ENCODE results near the gene USH2A.

USH2A gene

DNA sequence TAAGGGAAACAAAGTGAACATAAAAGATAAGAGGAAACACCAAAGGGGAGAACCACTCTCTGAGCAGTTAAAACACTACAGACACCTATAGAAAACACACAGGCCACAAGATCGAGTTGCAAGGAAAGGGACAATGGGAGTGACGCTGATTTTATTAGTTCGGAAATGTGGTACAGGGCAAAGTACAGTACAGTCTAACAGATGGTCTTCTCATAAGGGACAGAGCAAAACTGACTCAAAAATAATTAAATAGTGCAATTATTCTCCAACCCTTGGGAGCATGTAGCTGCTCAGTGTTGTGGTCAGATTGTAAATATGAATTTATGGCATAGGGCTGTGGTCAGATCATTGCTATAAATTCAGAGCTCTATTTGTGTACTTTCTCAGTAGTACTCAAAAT, 352.0 kb downstream of the USH2A start:
- Histone ChIP-seq H3K9me3 (no peaks in the 10 kb centered on the region), H3K27ac (no peak overlapping the region), H3K36me3 (no peaks in the 10 kb centered on the region), H3K4me3 (no peak overlapping the region), H3K4me1 (peaks cover 0 to 9% (median 2%) of the 10 kb centered on the region in 4 donors), H3K27me3 (no peaks in the 10 kb centered on the region)
- TF ChIP-seq, protein P1, sequence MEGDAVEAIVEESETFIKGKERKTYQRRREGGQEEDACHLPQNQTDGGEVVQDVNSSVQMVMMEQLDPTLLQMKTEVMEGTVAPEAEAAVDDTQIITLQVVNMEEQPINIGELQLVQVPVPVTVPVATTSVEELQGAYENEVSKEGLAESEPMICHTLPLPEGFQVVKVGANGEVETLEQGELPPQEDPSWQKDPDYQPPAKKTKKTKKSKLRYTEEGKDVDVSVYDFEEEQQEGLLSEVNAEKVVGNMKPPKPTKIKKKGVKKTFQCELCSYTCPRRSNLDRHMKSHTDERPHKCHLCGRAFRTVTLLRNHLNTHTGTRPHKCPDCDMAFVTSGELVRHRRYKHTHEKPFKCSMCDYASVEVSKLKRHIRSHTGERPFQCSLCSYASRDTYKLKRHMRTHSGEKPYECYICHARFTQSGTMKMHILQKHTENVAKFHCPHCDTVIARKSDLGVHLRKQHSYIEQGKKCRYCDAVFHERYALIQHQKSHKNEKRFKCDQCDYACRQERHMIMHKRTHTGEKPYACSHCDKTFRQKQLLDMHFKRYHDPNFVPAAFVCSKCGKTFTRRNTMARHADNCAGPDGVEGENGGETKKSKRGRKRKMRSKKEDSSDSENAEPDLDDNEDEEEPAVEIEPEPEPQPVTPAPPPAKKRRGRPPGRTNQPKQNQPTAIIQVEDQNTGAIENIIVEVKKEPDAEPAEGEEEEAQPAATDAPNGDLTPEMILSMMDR (IDR thresholded peaks at IDR 0.05) = no peak
- intact Hi-C loops (cut with DNase I; ENCODE audit: low total_unique reads) = no loop called here
- no peak for DNase-seq

DNA sequence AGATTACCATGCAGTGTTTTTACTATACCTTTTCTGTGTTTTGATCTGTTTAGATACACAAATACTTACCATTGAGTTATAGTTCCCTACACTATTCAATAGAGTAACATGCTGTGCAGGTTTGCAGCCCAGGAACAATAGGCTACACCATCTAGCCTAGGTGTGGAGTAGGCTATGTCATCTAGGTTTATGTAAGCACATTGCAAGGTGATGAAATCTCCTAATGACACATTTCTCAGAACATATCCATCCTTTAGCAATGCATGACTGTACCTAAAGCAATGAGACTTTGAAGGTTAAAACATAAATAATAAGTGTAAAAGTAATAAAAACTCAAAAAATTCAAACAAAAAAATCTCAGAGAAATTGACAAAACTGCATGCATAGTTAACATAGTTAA, 358.6 kb downstream of the USH2A start:
- Histone ChIP-seq H3K36me3 (no peaks in the 10 kb centered on the region), H3K9me3 (no peaks in the 10 kb centered on the region), H3K4me1 (no peaks in the 10 kb centered on the region), H3K27me3 (no peaks in the 10 kb centered on the region), H3K4me3 (no peak overlapping the region), H3K27ac (no peak overlapping the region)
- intact Hi-C loops (cut with DNase I; ENCODE audit: low total_unique reads) = no loop called here
- no peak for DNase-seq
- TF ChIP-seq, protein P1 (IDR thresholded peaks at IDR 0.05) = no peak

DNA sequence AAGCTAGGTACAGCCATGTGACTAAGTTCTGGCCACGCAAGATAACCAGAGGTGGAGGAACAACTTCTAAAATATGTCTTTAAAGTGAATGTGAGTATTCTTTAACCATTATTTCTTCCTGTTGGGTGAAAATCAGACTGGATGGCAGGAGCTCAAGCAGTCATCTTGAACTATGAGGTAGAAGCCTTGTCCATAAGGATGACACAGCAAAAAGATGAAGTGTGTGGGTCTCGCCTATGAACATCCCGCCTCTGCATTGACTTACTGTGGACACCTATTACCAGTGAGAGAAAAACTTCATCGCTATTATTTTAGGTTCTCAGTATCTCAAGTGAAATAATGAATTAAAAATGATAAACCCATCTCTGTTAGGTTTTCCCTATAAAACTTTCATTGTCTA, 365.3 kb downstream of the USH2A start:
- DNase-seq = no peak
- H3K27me3 ChIP-seq = no peaks in the 10 kb centered on the region
- H3K4me3 ChIP-seq = no peak overlapping the region
- no peaks in the 10 kb centered on the region for H3K36me3 ChIP-seq
- no peaks in the 10 kb centered on the region for H3K4me1 ChIP-seq
- intact Hi-C loops (cut with DNase I; ENCODE audit: low total_unique reads) = no loop called here
- H3K27ac ChIP-seq = no peak overlapping the region
- no peaks in the 10 kb centered on the region for H3K9me3 ChIP-seq
- TF ChIP-seq, protein P1 (IDR thresholded peaks at IDR 0.05) = no peak

DNA sequence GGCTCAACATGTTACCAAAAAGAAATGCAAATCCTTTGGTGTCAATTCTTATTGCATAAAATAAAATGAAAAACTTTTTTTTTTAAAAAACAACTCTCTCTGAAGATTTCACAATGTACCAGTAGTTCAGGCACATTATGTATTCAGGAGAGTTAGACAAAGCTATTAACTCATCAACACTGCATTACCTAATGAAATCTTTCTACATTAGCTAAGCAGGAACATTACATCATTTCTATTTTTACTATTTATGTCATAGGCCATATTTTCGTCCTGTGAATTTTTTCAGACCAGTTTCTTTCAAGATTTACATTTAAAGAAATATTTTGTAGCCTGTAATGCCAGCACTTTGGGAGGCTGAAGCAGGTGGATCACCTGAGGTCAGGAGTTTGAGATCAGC, 366.2 kb downstream of the USH2A start:
- Histone ChIP-seq H3K36me3 (no peaks in the 10 kb centered on the region), H3K9me3 (no peaks in the 10 kb centered on the region), H3K4me3 (no peak overlapping the region), H3K27me3 (no peaks in the 10 kb centered on the region), H3K27ac (no peak overlapping the region), H3K4me1 (no peaks in the 10 kb centered on the region)
- DNase-seq = no peak
- intact Hi-C loops (cut with DNase I; ENCODE audit: low total_unique reads) = no loop called here
- TF ChIP-seq, protein P1 (IDR thresholded peaks at IDR 0.05) = no peak

DNA sequence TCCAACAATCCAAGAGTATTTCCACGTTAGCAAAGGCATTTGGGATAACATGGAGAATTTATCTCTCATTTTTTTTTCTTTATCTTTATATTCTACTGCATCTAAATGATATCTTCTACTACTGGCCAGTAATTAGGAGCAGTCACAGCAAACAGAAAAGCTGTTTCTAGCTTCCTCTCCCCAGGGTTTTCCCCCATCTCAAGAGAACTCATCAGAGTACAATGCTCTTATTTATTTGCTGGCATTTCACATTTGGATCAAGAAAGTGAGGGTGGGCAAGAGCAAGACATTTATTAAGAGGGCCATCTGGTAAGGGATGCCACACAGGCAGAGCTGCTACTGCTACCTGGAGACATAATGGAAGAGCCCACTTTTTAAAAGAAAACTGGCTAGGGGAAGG, 368.2 kb downstream of the USH2A start:
- TF ChIP-seq, protein P1 (IDR thresholded peaks at IDR 0.05) = no peak
- H3K27ac ChIP-seq = no peak overlapping the region
- no peak overlapping the region for H3K4me3 ChIP-seq
- intact Hi-C loops (cut with DNase I; ENCODE audit: low total_unique reads) = no loop called here
- H3K4me1 ChIP-seq = no peaks in the 10 kb centered on the region
- DNase-seq = no peak
- no peaks in the 10 kb centered on the region for H3K27me3 ChIP-seq
- H3K36me3 ChIP-seq = no peaks in the 10 kb centered on the region
- H3K9me3 ChIP-seq = no peaks in the 10 kb centered on the region

DNA sequence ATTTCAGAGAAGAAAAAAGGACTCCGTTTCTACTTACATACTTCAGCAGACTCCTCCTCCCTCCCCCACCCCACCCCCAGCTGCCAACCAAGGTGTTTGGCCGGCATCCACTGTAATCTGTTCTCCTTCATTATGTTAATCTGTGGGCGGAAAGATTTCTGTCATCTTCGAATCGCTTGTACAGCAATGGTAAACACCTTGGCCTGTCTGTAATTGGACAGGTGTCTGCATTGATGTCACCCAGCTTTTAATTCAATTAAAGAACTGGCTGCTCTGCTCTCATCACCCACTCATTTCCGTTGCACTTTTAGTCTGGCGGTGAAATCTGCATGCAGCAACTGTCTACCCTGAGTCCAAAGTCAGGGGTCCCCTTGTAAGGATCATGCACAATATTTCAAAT, 368.6 kb downstream of the USH2A start:
- H3K4me3 ChIP-seq = no peak overlapping the region
- no peaks in the 10 kb centered on the region for H3K4me1 ChIP-seq
- TF ChIP-seq, protein P1 (IDR thresholded peaks at IDR 0.05) = no peak
- intact Hi-C loops (cut with DNase I; ENCODE audit: low total_unique reads) = no loop called here
- H3K36me3 ChIP-seq = no peaks in the 10 kb centered on the region
- H3K27ac ChIP-seq = no peak overlapping the region
- no peaks in the 10 kb centered on the region for H3K9me3 ChIP-seq
- no peak for DNase-seq
- H3K27me3 ChIP-seq = no peaks in the 10 kb centered on the region
